ENCODE data around the gene DPYSL4. TPM values are rescaled to one million over a fixed set of nuclear protein-coding genes. Genes with fewer than 3 reads are reported as not detected.

Gene DPYSL4
- total RNA-seq, 1 donor from 2014 or later: 33.8 TPM

- H3K36me3 Mint-ChIP-seq (ENCODE audit: unreplicated experiment): no peaks in the 10 kb centered on the region
- H3K27ac Mint-ChIP-seq (ENCODE audit: unreplicated experiment): no peak overlapping the region
- no peaks in the 10 kb centered on the region for H3K9me3 Mint-ChIP-seq (ENCODE audit: unreplicated experiment)
- no peaks in the 10 kb centered on the region for H3K4me1 Mint-ChIP-seq (ENCODE audit: unreplicated experiment)
- no peak for DNase-seq (ENCODE audit: extremely low spot score, unreplicated experiment)
- TF ChIP-seq CTCF (IDR thresholded peaks at IDR 0.05): no peak
- H3K4me3 Mint-ChIP-seq (ENCODE audit: unreplicated experiment): no peak overlapping the region
- no peaks in the 10 kb centered on the region for H3K27me3 Mint-ChIP-seq (ENCODE audit: unreplicated experiment)
Measured at GRCh38 chr10:132242103-132242840, 55.5 kb downstream of the DPYSL4 start.

- Mint-ChIP-seq H3K36me3 (ENCODE audit: unreplicated experiment) (no peaks in the 10 kb centered on the region), H3K4me3 (ENCODE audit: unreplicated experiment) (no peak overlapping the region), H3K4me1 (ENCODE audit: unreplicated experiment) (no peaks in the 10 kb centered on the region), H3K27me3 (ENCODE audit: unreplicated experiment) (no peaks in the 10 kb centered on the region), H3K27ac (ENCODE audit: unreplicated experiment) (no peak overlapping the region), H3K9me3 (ENCODE audit: unreplicated experiment) (no peaks in the 10 kb centered on the region)
- no peak for TF ChIP-seq CTCF (IDR thresholded peaks at IDR 0.05)
- DNase-seq (ENCODE audit: extremely low spot score, unreplicated experiment): no peak
Measured at GRCh38 chr10:132243141-132243540, 56.4 kb downstream of the DPYSL4 start.

GRCh38 chr10:132243626-132244025 lies 56.9 kb downstream of the DPYSL4 start:
- no peaks in the 10 kb centered on the region for H3K27me3 Mint-ChIP-seq (ENCODE audit: unreplicated experiment)
- DNase-seq (ENCODE audit: extremely low spot score, unreplicated experiment): no peak
- no peak for TF ChIP-seq CTCF (IDR thresholded peaks at IDR 0.05)
- H3K4me1 Mint-ChIP-seq (ENCODE audit: unreplicated experiment): no peaks in the 10 kb centered on the region
- no peak overlapping the region for H3K27ac Mint-ChIP-seq (ENCODE audit: unreplicated experiment)
- no peak overlapping the region for H3K4me3 Mint-ChIP-seq (ENCODE audit: unreplicated experiment)
- no peaks in the 10 kb centered on the region for H3K36me3 Mint-ChIP-seq (ENCODE audit: unreplicated experiment)
- no peaks in the 10 kb centered on the region for H3K9me3 Mint-ChIP-seq (ENCODE audit: unreplicated experiment)

DNA sequence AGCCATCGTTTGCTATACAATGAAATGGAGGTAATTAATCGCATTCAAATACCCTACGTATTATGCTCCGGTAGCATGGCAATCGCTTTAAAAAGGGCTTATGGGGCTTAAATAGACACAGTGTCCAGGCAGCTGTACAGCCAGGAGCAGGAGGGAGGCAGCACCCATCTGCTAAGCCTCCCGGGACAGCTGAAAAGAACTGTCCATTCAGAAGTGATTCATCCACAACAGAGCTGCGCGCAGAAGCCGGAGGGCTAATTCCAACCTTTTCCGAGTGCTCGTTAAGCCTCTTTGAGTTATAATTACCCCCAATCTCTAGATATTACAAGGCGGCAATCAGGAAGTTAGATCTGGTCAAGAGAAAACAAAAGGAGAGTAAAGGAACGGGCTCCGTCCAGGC lies 58.3 kb downstream of the DPYSL4 start:
- DNase-seq (ENCODE audit: extremely low spot score, unreplicated experiment): no peak
- no peaks in the 10 kb centered on the region for H3K4me1 Mint-ChIP-seq (ENCODE audit: unreplicated experiment)
- H3K27me3 Mint-ChIP-seq (ENCODE audit: unreplicated experiment): no peaks in the 10 kb centered on the region
- H3K36me3 Mint-ChIP-seq (ENCODE audit: unreplicated experiment): no peaks in the 10 kb centered on the region
- no peak for TF ChIP-seq CTCF (IDR thresholded peaks at IDR 0.05)
- no peak overlapping the region for H3K4me3 Mint-ChIP-seq (ENCODE audit: unreplicated experiment)
- no peaks in the 10 kb centered on the region for H3K9me3 Mint-ChIP-seq (ENCODE audit: unreplicated experiment)
- H3K27ac Mint-ChIP-seq (ENCODE audit: unreplicated experiment): no peak overlapping the region

DNA sequence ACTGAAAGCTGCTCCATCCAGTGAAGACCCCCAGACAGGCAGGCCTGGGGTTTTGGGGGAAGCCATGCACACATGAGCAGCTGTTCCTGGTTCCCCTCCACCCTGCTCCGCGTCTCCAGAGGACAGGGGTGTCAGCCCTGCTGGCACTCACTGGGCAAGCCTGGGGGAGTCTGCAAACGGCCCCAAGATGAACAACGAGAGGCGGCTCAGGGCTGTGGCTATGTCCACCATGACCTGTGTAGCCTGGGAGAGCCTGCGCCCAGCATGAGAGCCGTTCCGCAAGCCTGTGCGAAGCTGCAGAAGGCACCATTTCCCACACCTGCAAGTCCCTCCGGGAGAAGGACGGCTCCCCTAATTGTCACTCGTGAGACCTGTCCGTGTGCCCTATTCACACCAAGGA lies 59.5 kb downstream of the DPYSL4 start:
- no peak for TF ChIP-seq CTCF (IDR thresholded peaks at IDR 0.05)
- H3K27me3 Mint-ChIP-seq (ENCODE audit: unreplicated experiment): no peaks in the 10 kb centered on the region
- no peaks in the 10 kb centered on the region for H3K4me1 Mint-ChIP-seq (ENCODE audit: unreplicated experiment)
- H3K27ac Mint-ChIP-seq (ENCODE audit: unreplicated experiment): no peak overlapping the region
- no peaks in the 10 kb centered on the region for H3K36me3 Mint-ChIP-seq (ENCODE audit: unreplicated experiment)
- no peaks in the 10 kb centered on the region for H3K9me3 Mint-ChIP-seq (ENCODE audit: unreplicated experiment)
- no peak for DNase-seq (ENCODE audit: extremely low spot score, unreplicated experiment)
- no peak overlapping the region for H3K4me3 Mint-ChIP-seq (ENCODE audit: unreplicated experiment)

Measured in osteocyte (in vitro differentiated cells).